NCI-H2227 treated with DMSO at 0.1 percent for 48 hours (cell line): ENCODE data around the gene CAPN8.
A peak's percentile ranks its signal among the peaks of the same experiment; 100 is the strongest.

ENCODE experiments used
- DNase-seq: peaks from one replicate; lab custom pipeline; 2025; lab: John Stamatoyannopoulos, UW

Gene CAPN8

DNA sequence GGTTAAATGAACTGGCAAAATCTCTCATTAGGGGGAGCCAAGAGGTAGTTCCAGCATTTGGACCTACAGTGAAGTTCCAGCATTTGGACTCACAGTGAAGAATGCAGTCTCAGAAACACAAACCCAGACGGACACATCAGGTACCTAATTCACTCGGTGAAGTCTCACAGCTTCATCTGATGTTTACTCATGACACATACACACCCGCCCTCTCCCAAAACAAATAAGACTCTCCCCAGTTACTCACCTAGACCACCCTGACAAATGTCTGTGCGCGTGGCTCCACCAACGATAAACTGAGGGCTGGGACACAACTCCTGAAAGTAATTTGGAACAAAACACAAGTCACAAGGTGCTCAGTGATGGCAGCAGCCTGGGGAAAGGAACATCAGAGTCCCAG is 11.4 kb downstream of the CAPN8 start:
- no peak for DNase-seq

DNA sequence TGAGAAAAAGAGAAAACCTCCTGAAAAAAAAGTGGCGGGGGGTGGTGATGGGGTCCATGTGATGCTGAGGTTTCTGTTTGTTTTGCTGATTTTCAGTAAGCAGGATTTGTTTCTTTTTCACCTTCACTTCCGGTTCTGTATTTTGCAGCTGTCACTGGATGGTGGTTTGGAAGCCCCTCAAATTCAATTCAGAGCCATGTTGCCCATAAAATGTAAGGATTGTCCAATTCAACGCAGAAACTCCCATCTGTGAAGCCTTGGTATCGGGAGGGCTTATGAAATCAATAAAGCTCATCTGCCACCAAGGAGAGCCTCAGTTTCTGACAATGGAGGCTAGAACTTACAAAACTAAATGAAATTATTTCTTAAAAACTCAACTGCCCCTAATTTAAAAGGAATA is 12.1 kb downstream of the CAPN8 start:
- DNase-seq: no peak

DNA sequence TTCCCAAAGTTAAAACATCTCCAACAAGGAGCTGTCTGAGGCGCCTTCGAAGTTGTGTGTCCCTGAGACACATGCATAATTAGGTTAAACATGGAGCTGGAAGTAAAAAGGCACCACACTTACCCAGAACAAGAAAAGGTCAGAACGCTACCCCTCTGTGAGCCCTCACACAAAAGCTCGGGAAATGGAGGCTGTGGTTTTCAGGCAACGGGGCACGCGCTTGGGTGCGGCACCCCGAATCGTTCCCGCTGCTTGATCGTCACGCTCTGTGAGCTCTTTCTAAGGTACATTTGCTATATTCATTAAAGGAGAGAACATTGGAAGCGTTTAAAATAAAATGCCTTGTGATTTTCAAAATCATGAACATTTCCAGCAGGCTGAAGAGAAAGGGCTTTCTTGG is 12.5 kb downstream of the CAPN8 start:
- no peak for DNase-seq

DNA sequence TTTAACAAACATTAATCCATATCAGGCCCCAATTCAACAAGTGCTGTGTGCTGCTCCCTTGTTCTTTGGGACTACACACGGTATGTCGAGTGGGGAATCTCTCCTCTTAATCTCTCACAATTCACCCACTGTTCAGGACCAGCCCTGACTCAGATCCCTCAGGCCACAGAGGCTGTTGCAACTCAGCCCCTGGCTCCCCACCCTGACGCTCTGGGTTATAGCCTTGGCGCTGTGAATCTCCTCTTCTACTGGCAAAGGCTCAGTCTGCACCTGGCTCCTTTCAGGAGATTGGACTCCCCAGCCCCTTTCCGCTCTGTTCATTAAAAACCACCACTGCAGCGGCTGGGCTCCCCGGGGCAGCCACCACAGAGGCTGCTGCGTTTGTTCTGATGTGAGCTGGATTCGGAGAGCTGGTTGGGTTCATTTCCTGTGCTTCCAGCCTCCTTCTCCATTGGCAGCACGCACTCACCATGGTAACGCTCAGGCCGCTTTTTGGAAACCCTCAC is 13.0 kb downstream of the CAPN8 start:
- DNase-seq: no peak

DNA sequence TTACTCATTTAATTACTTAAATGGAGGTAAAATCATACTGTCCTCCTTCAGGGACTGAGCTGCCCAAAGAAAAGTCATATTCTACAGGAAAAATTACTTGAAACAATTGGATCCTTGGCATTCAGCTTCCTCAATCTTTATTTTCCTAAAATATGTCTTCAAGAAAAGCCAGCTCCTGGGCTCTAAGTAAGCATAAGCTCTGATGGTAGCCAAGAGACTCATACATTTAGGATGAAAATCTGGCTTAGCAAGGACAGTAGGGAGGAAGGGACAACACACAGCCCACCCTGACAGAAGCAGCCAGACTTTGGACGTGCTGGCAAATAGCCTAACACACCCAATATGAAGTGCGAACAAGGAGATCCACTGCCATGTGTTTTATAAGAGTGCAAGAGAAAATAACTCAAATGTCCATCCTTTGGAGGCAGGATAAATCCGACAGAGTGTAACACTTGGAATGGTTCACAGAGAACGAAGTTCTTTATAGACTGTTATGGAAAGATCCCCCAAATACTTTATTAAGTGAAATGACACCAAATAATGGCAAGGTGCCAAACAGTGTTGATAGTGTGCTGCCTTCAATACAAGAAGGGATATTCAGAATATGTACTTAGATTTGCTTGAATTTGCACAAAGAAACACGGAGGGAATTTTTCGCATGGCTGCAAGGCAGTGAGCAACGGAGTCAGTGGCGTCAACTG is 14.1 kb downstream of the CAPN8 start:
- DNase-seq: no peak

DNA sequence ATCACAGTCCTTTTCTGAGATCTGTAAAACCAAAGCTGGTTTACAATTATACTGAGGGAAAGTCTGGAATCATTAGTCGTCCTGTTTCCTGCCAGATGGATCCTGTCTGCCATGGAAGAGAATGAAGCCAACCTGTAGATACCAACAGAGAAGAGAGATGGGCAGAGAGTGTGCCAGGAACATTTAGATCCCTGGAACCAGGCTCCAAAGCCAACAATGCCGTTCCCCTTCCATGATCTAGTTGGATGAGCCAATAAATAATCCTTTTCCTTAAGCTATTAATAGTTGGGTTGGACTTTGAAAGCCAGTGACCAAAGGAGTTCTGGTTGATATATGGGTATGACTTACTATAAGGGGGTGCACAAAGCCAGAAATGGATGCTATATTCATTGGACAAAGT is 15.0 kb downstream of the CAPN8 start:
- DNase-seq: no peak

DNA sequence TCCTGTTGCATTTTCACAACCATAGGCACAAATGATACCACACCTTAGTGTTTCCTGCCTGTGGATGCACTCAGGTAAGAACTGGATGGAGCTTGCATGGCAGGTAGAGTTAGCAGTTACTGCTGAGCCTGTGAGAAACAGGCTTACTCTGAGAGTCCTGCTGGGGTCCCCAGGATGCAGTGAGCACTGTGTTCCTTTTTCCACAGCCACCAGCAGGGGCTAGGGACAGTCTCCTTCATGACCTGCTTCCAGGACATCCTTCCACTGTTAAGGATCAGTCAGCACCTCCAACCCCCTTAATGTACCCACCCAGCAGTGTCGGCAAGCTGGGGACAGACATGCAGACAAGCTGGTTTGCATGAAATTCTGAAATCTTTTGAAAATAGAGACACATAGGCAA is 16.3 kb downstream of the CAPN8 start:
- no peak for DNase-seq

DNA sequence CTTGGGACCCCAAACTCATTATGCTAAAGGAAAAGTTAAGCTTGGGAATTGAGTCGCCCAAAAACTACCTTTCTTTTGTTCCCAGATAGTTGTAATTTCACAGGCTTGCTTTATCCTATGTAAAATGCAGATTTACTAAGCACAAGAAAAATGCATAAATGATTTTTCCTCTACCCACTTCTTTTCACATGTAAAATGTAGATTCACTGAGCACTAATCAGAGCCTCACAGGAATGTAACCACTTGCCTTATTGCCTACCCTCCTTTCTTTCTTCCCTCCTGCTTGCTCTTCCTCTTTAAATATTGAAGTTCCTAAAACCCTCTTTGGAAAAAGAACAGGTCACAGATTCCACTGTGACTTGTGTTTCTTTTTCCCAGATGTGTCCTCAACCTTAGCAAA is 18.3 kb downstream of the CAPN8 start:
- DNase-seq: no peak

DNA sequence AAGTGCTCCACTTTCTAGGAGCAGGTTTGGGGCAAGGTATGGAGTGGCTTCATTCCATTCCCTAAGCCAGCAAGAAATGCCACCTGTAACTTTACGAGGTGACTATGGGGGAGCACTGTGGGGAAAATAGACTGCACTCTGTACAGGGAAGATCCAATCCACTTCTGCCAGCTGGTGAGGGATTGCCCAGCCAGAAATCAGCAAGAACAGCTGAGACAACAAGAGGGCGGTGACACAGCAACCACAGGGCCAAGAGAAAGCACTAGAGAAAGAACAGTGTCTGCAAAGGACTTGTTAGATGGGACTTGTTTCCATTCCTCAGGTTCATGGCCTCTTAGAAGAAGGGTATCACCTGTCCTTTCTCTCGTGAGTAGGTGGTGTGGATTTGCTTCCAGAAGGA is 19.6 kb downstream of the CAPN8 start:
- no peak for DNase-seq

DNA sequence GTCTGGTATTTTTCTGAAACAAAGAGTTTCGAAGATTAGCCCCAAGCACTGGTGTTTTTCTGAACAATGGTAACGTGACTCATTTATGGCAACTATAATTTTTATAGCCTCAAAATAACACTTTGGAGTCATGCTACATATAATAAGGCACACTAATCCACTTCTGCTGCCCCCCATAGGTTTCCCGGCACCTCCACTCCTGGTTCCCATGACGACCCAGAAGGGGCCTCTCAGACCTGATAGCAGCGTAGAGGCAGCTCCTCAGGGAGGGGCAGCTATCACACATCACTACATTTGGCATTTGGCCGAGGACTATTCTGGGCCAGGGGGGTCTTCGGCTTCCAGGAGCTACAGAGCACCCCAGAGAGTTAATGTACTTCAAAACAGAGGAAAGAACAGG is 23.3 kb downstream of the CAPN8 start:
- DNase-seq: peak; percentile 68

DNA sequence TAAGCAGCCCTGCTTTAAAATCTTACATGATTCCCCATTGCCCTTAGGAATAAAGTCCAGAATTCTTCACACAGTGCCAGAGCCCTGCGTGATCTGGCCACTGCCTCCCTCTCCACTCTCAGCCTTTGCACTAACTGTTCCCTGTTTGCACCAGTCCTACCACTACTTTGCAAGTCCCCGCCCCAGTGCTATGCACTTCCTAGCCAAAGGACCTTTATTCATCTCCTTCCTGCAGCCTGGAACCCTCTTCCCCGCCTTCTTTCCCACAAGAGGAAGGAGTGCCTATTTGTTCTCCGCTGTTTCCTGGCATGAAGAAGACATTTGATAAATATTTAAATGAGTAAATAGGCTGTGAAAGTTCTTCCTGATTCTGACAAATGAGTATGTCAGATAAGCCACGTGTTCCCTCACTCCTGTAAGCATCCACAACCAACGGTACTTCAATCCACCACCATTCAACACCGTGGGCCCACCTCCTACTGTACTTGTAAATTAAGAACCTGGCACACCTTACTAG is 23.9 kb downstream of the CAPN8 start:
- DNase-seq: peak; percentile 36

DNA sequence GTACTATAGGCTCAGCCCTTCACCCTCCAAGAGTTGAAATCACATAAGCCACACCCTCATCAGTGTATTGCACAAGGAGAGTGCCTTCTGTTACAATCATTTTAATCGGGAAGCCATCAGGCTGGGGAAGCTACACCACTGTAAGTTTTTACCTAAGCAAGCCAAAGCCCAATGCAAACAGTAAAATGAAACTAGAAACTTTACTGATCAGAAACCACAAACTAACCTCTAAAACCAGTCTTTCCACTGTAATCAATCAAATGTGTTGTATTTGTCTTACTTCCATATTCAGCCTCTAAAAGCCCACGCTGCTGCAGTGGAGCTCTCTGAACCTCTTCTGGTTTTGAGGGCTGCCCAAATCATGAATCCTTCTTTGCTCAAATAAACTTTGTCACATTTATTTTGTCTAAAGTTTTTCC is 26.2 kb downstream of the CAPN8 start:
- no peak for DNase-seq

DNA sequence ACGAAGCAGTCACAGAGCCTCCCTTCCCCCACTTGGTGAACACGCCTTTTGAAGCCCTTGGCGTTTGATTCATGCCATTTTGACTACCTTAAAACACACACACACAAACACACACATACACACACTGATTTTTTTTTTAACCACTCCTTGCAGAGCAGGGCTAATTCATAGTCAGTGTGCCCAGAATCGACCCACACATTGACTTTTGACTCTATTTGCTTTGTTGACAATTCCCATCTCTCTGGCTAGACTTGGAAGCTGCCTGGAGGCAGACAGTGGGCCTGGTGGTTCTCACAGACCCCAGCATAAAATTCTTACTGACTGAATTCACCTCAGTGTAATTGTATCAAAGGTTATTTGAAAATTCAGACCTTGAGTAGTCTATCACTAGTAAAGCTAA is 30.3 kb downstream of the CAPN8 start:
- DNase-seq: peak; percentile 52

DNA sequence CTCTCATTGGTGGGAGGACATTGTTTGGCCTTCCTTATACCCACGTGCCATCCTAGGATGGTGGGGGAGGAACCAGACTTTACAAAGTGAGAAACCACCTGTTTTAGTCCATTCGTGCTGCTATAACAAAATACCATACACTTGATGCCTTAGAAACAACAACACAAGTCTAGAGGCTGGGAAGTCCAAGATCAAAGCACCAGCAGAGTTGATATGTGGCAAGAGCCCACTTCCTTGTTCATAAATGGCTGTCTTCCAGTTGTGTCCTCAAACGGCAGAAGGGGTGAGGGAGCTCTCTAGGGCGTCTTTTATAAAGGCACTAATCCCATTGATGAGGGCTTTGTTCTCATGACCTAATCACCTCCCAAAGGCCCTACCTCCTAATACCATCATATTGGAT is 31.1 kb downstream of the CAPN8 start:
- no peak for DNase-seq

DNA sequence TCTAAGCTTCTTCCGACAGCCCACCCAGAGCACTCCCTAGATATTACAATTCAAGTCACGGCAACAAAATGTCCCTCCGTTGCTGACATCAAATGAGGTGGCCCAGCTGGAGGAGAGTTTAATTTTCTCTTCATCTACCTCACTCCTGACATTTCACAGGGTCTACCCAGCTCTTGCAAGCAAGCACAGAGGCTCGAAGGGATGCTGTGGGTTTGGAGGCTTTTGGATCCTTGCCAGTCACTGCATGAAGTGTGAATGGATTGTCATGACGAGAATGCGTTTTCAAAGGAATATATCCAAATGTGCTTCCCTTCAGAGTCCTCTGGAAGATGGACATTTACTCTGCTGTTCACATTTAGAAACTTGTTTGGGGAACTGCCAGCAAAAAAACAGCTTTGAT is 33.5 kb downstream of the CAPN8 start:
- DNase-seq: peak; percentile 77

DNA sequence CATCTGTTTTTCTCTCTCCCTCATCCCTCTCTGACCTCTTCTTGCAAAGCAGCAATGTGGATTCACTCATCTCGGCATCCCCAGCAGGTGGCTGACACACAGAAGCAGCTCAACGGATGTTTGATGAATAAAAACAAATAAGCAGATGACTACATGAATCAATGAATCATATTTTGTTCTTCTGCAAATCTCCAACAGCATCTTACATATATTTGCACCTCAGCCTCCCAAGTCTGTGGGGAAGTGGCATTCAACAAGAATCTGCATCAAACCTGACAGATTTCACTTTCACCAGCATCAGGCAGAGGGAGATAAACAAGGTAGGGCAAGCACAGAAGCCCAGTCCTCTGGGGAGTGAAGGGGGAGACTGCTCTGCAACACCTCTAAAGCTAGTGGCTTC is 34.0 kb downstream of the CAPN8 start:
- DNase-seq: peak; percentile 77

DNA sequence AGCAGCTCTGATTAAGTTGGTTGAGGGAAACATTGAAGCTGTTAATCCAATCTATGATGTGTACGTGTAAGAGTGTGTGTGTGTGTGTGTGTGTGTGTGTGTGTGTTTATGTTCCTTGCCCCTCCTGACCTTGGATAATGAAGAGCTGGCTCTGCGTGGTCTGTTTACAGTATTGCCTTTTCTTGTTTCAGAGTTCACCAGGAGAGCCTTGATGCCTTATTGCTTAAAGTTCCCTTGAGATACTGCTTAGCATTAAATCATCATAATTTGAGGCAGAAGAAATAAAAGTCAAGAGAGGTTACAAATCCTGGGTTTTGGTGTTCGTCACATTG is 36.4 kb downstream of the CAPN8 start:
- DNase-seq: no peak

DNA sequence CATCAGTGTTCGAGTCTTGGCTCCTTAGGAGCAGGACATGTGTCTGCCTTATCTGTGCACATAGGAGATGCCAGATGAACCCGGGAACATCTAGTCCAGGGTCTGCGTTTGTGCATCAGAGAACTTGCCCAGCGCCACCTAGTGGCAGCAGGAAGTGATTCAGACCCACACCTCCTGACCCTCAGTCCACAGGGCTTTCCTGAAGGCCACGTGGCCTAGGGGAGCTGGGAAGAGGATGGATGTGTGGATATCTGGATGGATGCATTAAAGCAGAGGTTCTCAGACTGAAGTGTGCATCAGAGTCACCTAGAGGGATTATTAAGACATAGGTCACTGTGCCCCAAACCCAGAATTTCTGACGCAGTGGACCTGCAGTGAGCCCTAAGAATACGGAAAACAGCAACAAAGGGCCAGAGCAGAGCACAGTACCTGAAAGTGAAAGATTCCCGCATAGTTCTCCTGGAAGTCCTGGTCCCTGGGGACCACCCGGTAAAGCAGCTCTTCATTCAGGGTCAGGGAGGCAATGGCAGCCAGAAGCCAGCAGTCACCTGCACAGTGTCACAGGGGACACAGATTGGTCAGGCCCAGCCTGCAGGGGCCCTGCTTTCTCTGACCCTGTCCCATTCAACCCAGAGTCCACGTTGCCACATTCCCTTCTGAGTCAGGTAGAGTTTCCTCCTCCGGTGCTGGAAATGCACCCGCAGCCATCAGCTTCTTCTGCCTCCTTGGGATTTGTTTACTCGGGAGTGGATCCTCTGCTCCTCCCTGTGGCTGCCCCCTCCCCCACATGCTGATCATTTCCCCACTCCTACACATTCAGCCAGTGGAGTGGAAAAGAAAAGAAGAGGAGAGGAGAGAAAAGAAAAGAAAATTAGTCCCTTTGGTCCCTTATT is 37.0 kb downstream of the CAPN8 start:
- no peak for DNase-seq

DNA sequence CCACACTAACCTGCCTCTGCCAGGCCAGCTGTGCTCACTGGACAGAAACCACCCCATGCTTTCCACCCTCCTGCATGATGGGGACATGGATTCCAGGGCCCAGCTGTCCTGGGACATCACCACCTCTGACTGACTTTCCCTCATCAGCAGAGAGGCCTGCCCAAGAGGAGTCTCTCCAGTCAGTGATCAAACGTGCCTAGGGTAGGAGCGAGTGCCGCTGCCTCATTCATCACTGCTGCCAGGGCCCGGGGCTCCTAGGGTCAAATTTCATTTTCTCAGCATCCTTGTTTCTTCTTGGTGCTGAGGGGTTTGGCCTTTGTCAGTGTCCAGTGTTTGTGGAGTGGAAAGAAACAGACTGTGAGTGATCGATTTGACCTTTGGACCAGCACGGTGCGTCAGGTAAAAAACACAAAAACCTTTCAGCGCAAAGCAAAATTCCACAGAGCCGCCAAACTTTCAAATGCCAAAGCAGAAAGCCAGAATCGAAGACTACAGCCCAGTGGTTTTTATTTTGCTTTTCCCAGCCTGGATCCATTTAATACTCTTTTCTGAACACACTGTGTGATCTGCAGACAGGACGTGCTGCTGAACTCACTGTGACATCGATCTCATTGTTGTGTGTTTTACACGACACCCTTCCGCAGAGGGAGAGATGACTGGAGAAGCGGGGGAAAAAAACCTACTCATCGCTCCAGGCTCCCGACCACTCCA is 43.2 kb downstream of the CAPN8 start:
- DNase-seq: no peak

DNA sequence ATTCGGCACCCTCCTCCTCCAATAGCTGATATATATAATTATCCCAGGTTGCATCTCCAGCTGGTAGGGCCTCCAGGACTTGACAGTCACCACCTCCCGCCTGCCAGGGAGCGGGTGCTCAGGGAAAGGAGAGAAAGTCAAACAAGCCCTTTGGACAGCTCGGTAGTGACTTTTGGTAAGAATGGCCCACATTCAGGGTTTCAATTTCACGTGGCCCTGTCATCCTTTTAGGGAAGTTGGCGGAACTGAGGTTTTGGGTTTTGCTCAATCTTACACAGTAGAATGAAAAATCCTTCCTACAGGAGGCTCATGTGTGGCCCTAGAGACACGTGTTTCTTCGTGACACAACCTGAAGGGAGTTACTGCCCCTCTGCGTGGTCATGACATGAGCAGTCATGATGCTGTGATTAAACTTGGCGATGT is 44.2 kb downstream of the CAPN8 start:
- DNase-seq: no peak

DNA sequence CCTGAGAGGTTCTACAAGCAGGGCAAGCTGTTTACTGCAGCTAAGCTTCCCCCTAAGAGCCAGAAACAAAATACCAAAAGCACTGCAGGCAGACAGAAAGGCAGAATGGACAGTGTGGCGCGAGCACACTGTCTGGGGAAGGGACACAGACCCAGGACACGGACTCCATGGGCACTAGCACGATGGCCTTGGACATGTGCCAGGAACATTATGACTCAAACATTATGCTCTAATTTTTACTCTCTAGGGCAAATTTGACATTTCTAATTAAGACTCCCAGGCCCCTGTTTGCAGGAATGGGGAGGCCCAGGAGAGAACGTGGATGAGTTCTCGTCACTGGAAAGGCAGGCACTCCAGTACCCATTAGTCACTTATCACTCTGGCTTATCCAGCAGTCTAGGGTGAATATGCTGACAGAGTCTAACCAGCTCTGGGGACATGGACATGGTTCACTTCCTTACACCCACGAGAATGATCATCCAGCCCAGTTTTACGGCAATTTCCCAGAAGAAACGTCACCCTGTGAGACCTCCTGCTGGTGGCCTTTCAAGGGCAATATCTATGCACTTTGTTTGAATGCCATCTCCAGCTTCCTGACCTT is 45.1 kb downstream of the CAPN8 start:
- DNase-seq: no peak

DNA sequence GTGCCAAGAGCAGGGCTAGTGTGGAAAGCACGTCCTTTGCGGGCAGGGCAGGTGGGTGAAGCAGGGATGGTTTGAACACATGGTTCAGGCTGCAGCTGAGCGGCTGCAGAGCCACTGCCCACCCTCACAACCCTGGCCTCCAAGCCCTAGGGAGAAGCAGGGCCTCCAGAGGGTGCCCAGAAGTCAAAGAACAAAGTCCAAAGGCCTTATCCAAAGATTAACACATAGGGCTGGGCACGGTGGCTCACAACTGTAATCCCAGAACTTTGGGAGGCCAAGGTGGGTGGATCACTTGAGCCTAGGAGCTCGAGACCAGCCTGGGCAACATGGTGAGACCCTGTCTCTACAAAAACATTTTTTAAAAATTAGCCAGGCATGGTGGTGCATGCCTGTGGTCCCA is 46.8 kb downstream of the CAPN8 start:
- no peak for DNase-seq
